HepG2 (cell line): ENCODE results near the gene RFTN1. TPM values are rescaled to one million over a fixed set of nuclear protein-coding genes. Genes with fewer than 3 reads are reported as not detected.

Experiments used
- ATAC-seq: fragments of 200-7000 bp; cut with Tn5 transposase; 3 replicates; pipeline ENCODE4 v1.9.1; 2020; ENCODE audit warnings: mild to moderate bottlenecking, moderate library complexity
- BruUV-seq: library from RNA; stranded (reverse); fragments of 400-500 nt; replicated peaks from 2 replicates; lab custom pipeline; 2021; lab: Mats Ljungman, UMichigan
- CTCF ChIA-PET: fragments of 300-600 bp; formaldehyde crosslinking; extraction: SDS; loops from one replicate; lab custom pipeline; 2021; ENCODE audit warnings: low total read pairs, inconsistent platforms, low intra/inter-chr PET ratio; lab: Yijun Ruan, JAX
- POLR2A ChIA-PET: fragments of 350-600 bp; sonication (Branson Sonifier 250); formaldehyde crosslinking; loops from one replicate; lab custom pipeline; 2020; ENCODE audit warnings: antibody characterized with exemption, inconsistent platforms; lab: Yijun Ruan, JAX
- DNase-seq: peaks from one replicate; pipeline ENCODE4 v3.0.0-alpha.2; 2015; ENCODE audit warnings: low spot score
- FAIRE-seq: peaks from 3 replicates; lab custom pipeline; 2011; peaks lifted over from hg19 to GRCh38; lab: Jason Lieb, UNC
- H2AFZ ChIP-seq: one replicate; pipeline ENCODE4 v1.6.1; 2011; ENCODE audit warnings: low read length, inconsistent platforms
- H3K27ac ChIP-seq: fragments of 300-600 bp; 3 replicates; pipeline ENCODE4 v1.8.0; 2011; ENCODE audit warnings: mixed run types, mild to moderate bottlenecking, mixed read lengths, low read length, inconsistent platforms; ENCODE audit not compliant: insufficient read depth; ENCODE audit errors: extremely low read length
- H3K27me3 ChIP-seq, 2 experiments: fragments of 200-600 bp in 1 of 2; 2 replicates in 1 of 2; 3 replicates in 1 of 2; pipeline versions ENCODE4 v1.6.0 to v1.8.0; 2011; ENCODE audit warnings: low read length in 2 of 2, mild to moderate bottlenecking in 2 of 2, moderate library complexity in 2 of 2, inconsistent platforms in 1 of 2; ENCODE audit not compliant: insufficient read depth in 2 of 2, control insufficient read depth in 1 of 2
- H3K36me3 ChIP-seq, 2 experiments: fragments of 200-600 bp in 1 of 2; replicated peaks in 1 of 2; 2 replicates in 1 of 2; 3 replicates in 1 of 2; pipeline versions ENCODE4 v1.5.1 to v1.8.0; 2011; ENCODE audit warnings: low read length in 2 of 2, inconsistent platforms in 1 of 2; ENCODE audit not compliant: insufficient read depth in 2 of 2, control insufficient read depth in 1 of 2
- H3K4me1 ChIP-seq: 2 replicates; pipeline ENCODE4 v1.5.1; 2012; ENCODE audit warnings: low read length, inconsistent platforms; ENCODE audit not compliant: insufficient read depth
- H3K4me2 ChIP-seq: 2 replicates; pipeline ENCODE4 v1.6.0; 2011; ENCODE audit warnings: low read depth, low read length, inconsistent platforms
- H3K4me3 ChIP-seq, 3 experiments: fragments of 200-600 bp in 1 of 3; sonication (generic), shearing (Covaris generic) in 1 of 3; replicated peaks in 1 of 3; 2 replicates each; pipeline ENCODE4 v1.5.1; 2011 to 2016; ENCODE audit warnings: low read length in 3 of 3, inconsistent platforms in 2 of 3, low read depth in 2 of 3, mild to moderate bottlenecking in 2 of 3, control low read depth in 1 of 3, mixed read lengths in 1 of 3; ENCODE audit not compliant: insufficient read depth in 1 of 3
- H3K79me2 ChIP-seq: one replicate; pipeline ENCODE4 v1.6.1; 2011; ENCODE audit warnings: low read length, inconsistent platforms; ENCODE audit not compliant: insufficient read depth
- H3K9ac ChIP-seq: 2 replicates; pipeline ENCODE4 v1.6.0; 2011; ENCODE audit warnings: mild to moderate bottlenecking, low read depth, low read length, inconsistent platforms; ENCODE audit not compliant: insufficient read depth
- H3K9me3 ChIP-seq: 2 replicates; pipeline ENCODE4 v1.5.1; 2012; ENCODE audit warnings: mild to moderate bottlenecking, low read length
- H4K20me1 ChIP-seq: 2 replicates; pipeline ENCODE4 v1.6.0; 2011; ENCODE audit warnings: inconsistent platforms, mild to moderate bottlenecking, low read length, moderate library complexity; ENCODE audit not compliant: insufficient read depth
- CHD2 ChIP-seq: IDR thresholded peaks from 2 replicates; pipeline ENCODE4 v1.6.1; 2011; ENCODE audit warnings: low read depth, low read length, improper control_type of control experiment
- CREB1 ChIP-seq, 2 experiments: fragments of 450-650 bp in 1 of 2; IDR thresholded peaks; 2 replicates each; pipeline ENCODE4 v1.6.1; 2016 to 2017; ENCODE audit warnings: control low read depth in 1 of 2, mild to moderate bottlenecking in 1 of 2, missing compliant biosample characterization in 1 of 2, missing genetic modification characterization in 1 of 2
- CREB3 ChIP-seq: sonication (generic); formaldehyde crosslinking; IDR thresholded peaks from 2 replicates; pipeline ENCODE4 v1.5.0; 2020; ENCODE audit warnings: missing genetic modification reagents
- E2F5 ChIP-seq: sonication (generic); formaldehyde crosslinking; conservative IDR thresholded peaks from 2 replicates; pipeline ENCODE4 v1.4.0; 2020; ENCODE audit warnings: missing genetic modification reagents
- ETV6 ChIP-seq: sonication (generic); formaldehyde crosslinking; conservative IDR thresholded peaks from 2 replicates; pipeline ENCODE4 v1.4.0; 2020; ENCODE audit warnings: missing genetic modification reagents
- FOXO1 ChIP-seq: sonication (generic); formaldehyde crosslinking; IDR thresholded peaks from 2 replicates; pipeline ENCODE4 v1.4.0; 2020; ENCODE audit warnings: missing genetic modification reagents
- ISX ChIP-seq: sonication (generic); formaldehyde crosslinking; conservative IDR thresholded peaks from 2 replicates; pipeline ENCODE4 v1.5.0; 2020; ENCODE audit warnings: missing genetic modification reagents
- MAZ ChIP-seq, 2 experiments: sonication (generic) in 1 of 2; formaldehyde crosslinking in 1 of 2; IDR thresholded peaks; 2 replicates each; pipeline versions ENCODE4 v1.5.0 to v1.6.1; 2012 to 2020; ENCODE audit warnings: low read depth in 2 of 2, mild to moderate bottlenecking in 2 of 2, borderline replicate concordance in 1 of 2, improper control_type of control experiment in 1 of 2, low read length in 1 of 2, missing genetic modification reagents in 1 of 2, moderate library complexity in 1 of 2
- MTF1 ChIP-seq: sonication (generic); formaldehyde crosslinking; IDR thresholded peaks from 2 replicates; pipeline ENCODE4 v1.5.0; 2020; ENCODE audit warnings: missing genetic modification reagents
- NR1H2 ChIP-seq: sonication (generic); formaldehyde crosslinking; IDR thresholded peaks from 2 replicates; pipeline ENCODE4 v1.8.1; 2022; ENCODE audit warnings: low read depth, missing genetic modification reagents, borderline replicate concordance
- PHF8 ChIP-seq: sonication (generic); formaldehyde crosslinking; IDR thresholded peaks from 2 replicates; pipeline ENCODE4 v1.5.0; 2020; ENCODE audit warnings: missing genetic modification reagents
- RBM39 ChIP-seq: fragments of 200-400 bp; formaldehyde crosslinking; IDR thresholded peaks from one replicate; pipeline ENCODE4 v1.6.1; 2018; ENCODE audit warnings: antibody characterized with exemption, mild to moderate bottlenecking, low read depth, low read length; ENCODE audit not compliant: poor library complexity, severe bottlenecking
- RNF219 ChIP-seq: sonication (generic); formaldehyde crosslinking; IDR thresholded peaks from 2 replicates; pipeline ENCODE4 v1.5.0; 2020; ENCODE audit warnings: mild to moderate bottlenecking, missing genetic modification reagents
- SRF ChIP-seq: IDR thresholded peaks from 2 replicates; pipeline ENCODE4 v1.6.1; 2011; ENCODE audit warnings: mild to moderate bottlenecking, low read depth, low read length, moderate library complexity
- TFAP4 ChIP-seq: sonication (generic); IDR thresholded peaks from 2 replicates; pipeline ENCODE4 v1.6.1; 2016; ENCODE audit warnings: low read depth, borderline replicate concordance
- TFE3 ChIP-seq: IDR thresholded peaks from 2 replicates; pipeline ENCODE4 v1.6.1; 2016
- ZKSCAN8 ChIP-seq: IDR thresholded peaks from 2 replicates; pipeline ENCODE4 v1.6.1; 2016; ENCODE audit warnings: borderline replicate concordance, missing genetic modification reagents, missing compliant biosample characterization
- ZNF205 ChIP-seq: IDR thresholded peaks from 2 replicates; pipeline ENCODE4 v1.6.1; 2018; ENCODE audit warnings: missing biosample characterization, missing genetic modification reagents
- ZNF230 ChIP-seq: sonication (generic); formaldehyde crosslinking; IDR thresholded peaks from 2 replicates; pipeline ENCODE4 v1.4.0; 2020; ENCODE audit warnings: mild to moderate bottlenecking, missing genetic modification reagents
- ZNF251 ChIP-seq: sonication (generic); formaldehyde crosslinking; IDR thresholded peaks from 2 replicates; pipeline ENCODE4 v1.9.0; 2021; ENCODE audit warnings: mild to moderate bottlenecking, missing genetic modification reagents
- WGBS: methylation state at CpG from one replicate; pipeline ENCODE4 v1.1.6; 2017; ENCODE audit warnings: low lambda C conversion rate; 5-methylcytosine and 5-hydroxymethylcytosine counted together
- in situ Hi-C: cut with HindIII; loops from 2 replicates; pipeline ENCODE4 v1.10.0; 2017; ENCODE audit warnings: low pct_unique_long_range_greater_than_20kb; ENCODE audit not compliant: extremely low pct_ligation_motif_present
- intact Hi-C: fragments of 100-400 bp; cut with micrococcal nuclease; formaldehyde crosslinking; loops from one replicate; pipeline ENCODE4 v1.10.0; 2022; ENCODE audit not compliant: unreplicated experiment
- polyA plus RNA-seq, 8 experiments: library from polyadenylated mRNA; depleted of rRNA in 3 of 8; stranded (reverse) in 7 of 8; unstranded in 1 of 8; fragments of >200 nt; fragmentation: Illumina TruSeq in 4 of 8; extraction: Trizol in 4 of 8; gene quantifications; 2 replicates each; pipeline versions ENCODE4 v1.2.1 to v1.2.3, GENCODE V29; 2011 to 2016; ENCODE audit warnings: low read depth in 4 of 8, missing spikeins in 1 of 8, mixed read lengths in 1 of 8; ENCODE audit not compliant: insufficient read depth in 1 of 8
- total RNA-seq, 5 experiments: library from RNA; depleted of rRNA; stranded (reverse); fragments of >200 nt; fragmentation: Illumina TruSeq; extraction: Trizol; gene quantifications; 2 replicates each; pipeline ENCODE4 v1.2.3, GENCODE V29; 2016; ENCODE audit warnings: low read depth in 1 of 5

Gene RFTN1
- total and polyA plus RNA-seq, 2 of the 13 experiments (the other 11 are each of a cell fraction or from before 2014, with no cell fraction given), result not detected

- Histone ChIP-seq H4K20me1 (no peaks in the 10 kb centered on the region), H3K4me3 (no peak overlapping the region), H2AFZ (no peak overlapping the region), H3K27me3 (peaks cover 0 to 6% of the 10 kb centered on the region in 2 experiments; a peak in 1 of 5 replicates), H3K4me1 (no peaks in the 10 kb centered on the region), H3K79me2 (no peaks in the 10 kb centered on the region), H3K27ac (no peak overlapping the region), H3K36me3 (no peaks in the 10 kb centered on the region), H3K4me2 (no peak overlapping the region), H3K9me3 (no peaks in the 10 kb centered on the region), H3K9ac (no peak overlapping the region)
- in situ Hi-C loops (no loop called here), intact Hi-C loops (no loop called here)
- ATAC-seq, result no peak
- 24% methylated on average over 8 of the region's 8 CpGs for WGBS
- DNase-seq, result no peak
- BruUV-seq, result no TSS peak
- TF ChIP-seq ISX, result no peak
- TF ChIP-seq ZNF205, result no peak
- TF ChIP-seq NR1H2 (CRISPR knock-in tag), result no peak
- no peak for TF ChIP-seq ZNF251 (CRISPR knock-in tag)
- no peak for TF ChIP-seq RNF219 (CRISPR knock-in tag)
- no peak for TF ChIP-seq MTF1 (CRISPR knock-in tag)
- no peak for TF ChIP-seq TFE3 (CRISPR knock-in tag)
- no peak for TF ChIP-seq FOXO1 (CRISPR knock-in tag)
- TF ChIP-seq SRF, result no peak
- no peak for TF ChIP-seq MAZ (IDR thresholded peaks at IDR 0.05; ENCODE audit: borderline replicate concordance, low read depth, low read length)
- TF ChIP-seq MAZ (CRISPR knock-in tag; IDR thresholded peaks at IDR 0.05; ENCODE audit: low read depth), result no peak
- no peak for TF ChIP-seq E2F5
- TF ChIP-seq ZKSCAN8 (CRISPR knock-in tag), result no peak
- no peak for TF ChIP-seq ETV6
- TF ChIP-seq CREB1 (IDR thresholded peaks at IDR 0.05), result no peak
- TF ChIP-seq CREB1 (CRISPR knock-in tag; IDR thresholded peaks at IDR 0.05), result no peak
- no peak for TF ChIP-seq RBM39
- TF ChIP-seq PHF8 (CRISPR knock-in tag), result no peak
- TF ChIP-seq CREB3 (CRISPR knock-in tag), result no peak
- no peak for TF ChIP-seq CHD2
- no peak for TF ChIP-seq ZNF230
- no peak for TF ChIP-seq TFAP4
- ChIA-PET POLR2A (no interaction called here), CTCF (no interaction called here)
- FAIRE-seq, result no peak
These were observed 40.9 kb downstream of the RFTN1 start for GRCh38 chr3:16472593-16472992.
